Measurements from ENCODE around the gene IFNA7. TPM values are rescaled to one million over a fixed set of nuclear protein-coding genes. Genes with fewer than 3 reads are reported as not detected.
"Not testable (repeated sequence)": the region's sequence is repeated elsewhere in the genome, so short reads cannot be mapped to it uniquely, and the experiment has no call there.

IFNA7 gene
- total RNA-seq, 1 donor from 2014 or later = not detected

GRCh38 chr9:21182810-21183736, 18.9 kb downstream of the IFNA7 start:
- not testable (repeated sequence) for DNase-seq (ENCODE audit: low spot score)
- peak; percentile 66 for ATAC-seq

DNA sequence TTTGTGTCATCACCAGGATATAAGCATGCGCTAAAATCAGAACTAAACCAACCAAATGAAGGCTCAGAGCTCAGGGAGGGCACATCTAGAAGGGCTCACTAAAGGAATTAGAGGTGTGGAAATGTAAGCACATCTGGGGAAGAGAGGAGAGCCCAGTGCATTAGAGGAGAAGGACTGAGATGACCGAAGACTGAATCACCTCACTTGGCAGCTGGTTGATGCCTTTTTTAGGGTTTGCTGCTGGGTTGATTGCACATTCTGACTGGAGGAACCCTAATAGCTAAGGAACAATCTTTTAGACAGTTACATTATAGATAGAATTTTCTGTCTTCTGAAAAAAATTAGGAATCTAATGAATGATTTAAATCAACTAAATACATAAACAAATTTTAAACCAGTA, 27.3 kb downstream of the IFNA7 start:
- DNase-seq (ENCODE audit: low spot score) (no peak), ATAC-seq (no peak)

DNA sequence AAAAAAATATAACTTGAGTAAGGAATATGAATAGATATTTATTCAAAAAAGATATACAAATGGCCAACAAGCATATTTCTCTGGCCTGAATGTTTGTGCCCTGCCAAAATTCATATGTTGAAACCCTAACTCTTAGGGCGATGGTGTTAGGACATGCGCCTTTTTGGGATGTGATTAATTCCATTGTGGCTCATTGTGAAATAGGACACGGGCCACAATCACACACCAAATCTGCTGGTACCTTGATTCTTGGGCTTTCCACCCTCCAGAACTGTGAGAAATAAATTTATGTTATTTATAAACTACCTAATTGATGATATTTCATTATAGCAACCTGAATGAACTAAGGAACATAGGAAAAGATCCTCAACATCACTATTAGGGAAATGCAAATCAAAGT, 29.8 kb downstream of the IFNA7 start:
- ATAC-seq (no peak), DNase-seq (ENCODE audit: low spot score) (no peak)

GRCh38 chr9:21171351-21171750, 30.7 kb downstream of the IFNA7 start:
- DNase-seq (ENCODE audit: low spot score) (no peak), ATAC-seq (no peak)

GRCh38 chr9:21166560-21166959, 35.4 kb downstream of the IFNA7 start, which contains the start of gene IFNA21:
TSS of gene IFNA21 (minus strand) at chr9:21166660. CDS start at chr9:21166612, 48 bp downstream.
- not testable (repeated sequence) for ATAC-seq

DNA sequence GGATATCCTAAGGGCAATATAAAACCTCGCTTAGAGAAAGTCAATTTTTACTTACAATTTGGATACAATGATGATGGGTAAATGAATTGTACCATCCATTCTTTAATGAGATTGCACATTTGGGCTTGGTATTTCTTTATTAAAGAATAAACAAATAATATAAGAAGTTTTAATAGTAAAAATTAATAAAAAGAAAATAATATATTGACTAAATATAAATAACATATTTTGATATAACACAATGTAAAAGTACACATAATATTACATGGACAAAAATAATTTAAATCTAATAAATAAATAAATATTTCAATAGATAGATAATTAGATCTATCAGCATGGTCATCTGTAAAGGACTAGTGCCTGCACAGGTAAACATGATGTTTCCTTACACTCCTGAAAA, 36.5 kb downstream of the IFNA7 start:
- DNase-seq (ENCODE audit: low spot score) (no peak), ATAC-seq (no peak)

More at GRCh38 chr9:21166560-21166959, 35.4 kb downstream of the IFNA7 start, which contains the start of gene IFNA21:
- DNase-seq (ENCODE audit: low spot score) = not testable (repeated sequence)

- ATAC-seq (no peak), DNase-seq (ENCODE audit: low spot score) (no peak)
These were observed 41.8 kb downstream of the IFNA7 start for GRCh38 chr9:21160178-21160577.

DNA sequence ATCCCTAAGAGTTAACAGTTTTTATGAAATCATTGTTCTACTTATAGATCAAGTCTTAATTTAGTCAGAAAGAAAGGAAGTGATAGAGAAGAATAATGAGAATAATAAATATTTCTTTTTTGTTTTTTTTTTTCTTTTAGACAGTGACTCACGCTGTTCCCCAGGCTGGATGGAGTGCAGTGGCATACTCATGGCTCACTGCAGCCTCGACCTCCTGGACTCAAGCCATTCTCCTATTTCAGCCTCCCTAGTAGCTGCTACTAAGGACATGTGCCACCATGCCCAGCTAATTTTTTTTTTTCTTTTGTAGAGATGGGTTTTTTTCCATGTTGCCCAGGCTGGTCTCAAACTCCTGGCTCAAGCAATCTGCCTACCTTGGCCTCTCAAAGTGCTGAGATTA, 46.5 kb downstream of the IFNA7 start:
- ATAC-seq (no peak), DNase-seq (ENCODE audit: low spot score) (no peak)

- DNase-seq (ENCODE audit: low spot score) (no peak), ATAC-seq (peak; percentile 60)
These were observed 47.9 kb downstream of the IFNA7 start for GRCh38 chr9:21154018-21154608.

DNA sequence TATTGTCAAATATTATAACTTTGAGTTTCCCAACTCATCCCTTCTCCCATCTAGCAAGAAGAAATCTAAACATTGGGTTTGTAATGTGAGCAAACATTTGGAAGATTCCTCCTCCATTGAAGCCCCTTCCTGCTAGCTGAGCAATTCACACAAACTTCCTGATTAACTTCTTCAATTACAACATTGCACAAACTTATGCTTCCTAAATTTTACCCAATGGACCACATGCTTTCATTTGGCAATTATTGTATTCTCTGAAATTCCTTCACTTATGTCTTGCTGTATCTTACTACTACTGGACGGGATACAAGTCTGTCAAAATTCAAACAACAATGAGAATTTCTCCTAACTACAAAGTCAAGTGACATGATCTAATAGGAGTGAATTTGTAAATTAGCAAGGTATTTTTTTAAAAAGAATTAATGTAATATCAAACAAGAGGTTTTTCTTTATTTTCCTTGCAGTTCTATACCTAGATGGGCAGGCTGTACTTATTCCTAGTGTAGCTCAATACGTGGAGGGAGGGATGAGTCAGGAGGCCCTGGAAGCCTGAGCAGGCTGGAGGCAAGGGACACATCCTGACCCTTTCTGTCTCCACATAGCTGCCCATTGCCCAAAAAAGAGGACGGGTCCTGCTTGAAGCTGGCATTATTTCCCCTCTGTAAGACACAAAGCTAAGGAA, 48.5 kb downstream of the IFNA7 start:
- no peak for ATAC-seq

More for the DNA sequence above, 48.5 kb downstream of the IFNA7 start:
- DNase-seq (ENCODE audit: low spot score) = no peak

Other genes starting within 250 kb of the IFNA7 start
- 0.13 TPM for gene HACD4, start 170.6 kb downstream of the IFNA7 start, total RNA-seq
- not detected for gene IFNB1, start 124.3 kb downstream of the IFNA7 start, total RNA-seq
- not detected for gene IFNW1, start 60.4 kb downstream of the IFNA7 start, total RNA-seq
- not detected for gene IFNA21, start 35.5 kb downstream of the IFNA7 start, total RNA-seq
- gene IFNA4, start 14.6 kb downstream of the IFNA7 start, total RNA-seq = not detected
- not detected for gene IFNA10, start 4.9 kb upstream of the IFNA7 start, total RNA-seq
- not detected for gene IFNA16, start 15.1 kb upstream of the IFNA7 start, total RNA-seq
- gene IFNA17, start 26.0 kb upstream of the IFNA7 start, total RNA-seq = not detected
- gene IFNA14, start 37.8 kb upstream of the IFNA7 start, total RNA-seq = not detected
- not detected for gene IFNA5, start 103.1 kb upstream of the IFNA7 start, total RNA-seq
- gene KLHL9, start 133.2 kb upstream of the IFNA7 start, total RNA-seq = 6.2 TPM
- not detected for gene IFNA6, start 148.7 kb upstream of the IFNA7 start, total RNA-seq
- not detected for gene IFNA13, start 165.9 kb upstream of the IFNA7 start, total RNA-seq
- not detected for gene IFNA2, start 183.2 kb upstream of the IFNA7 start, total RNA-seq
- not detected for gene IFNA8, start 206.9 kb upstream of the IFNA7 start, total RNA-seq
- gene IFNA1, start 238.2 kb upstream of the IFNA7 start, total RNA-seq = not detected

Data from left lobe of liver (tissue), 2 donors.